ENCODE measurements around the gene CTAG2. TPM values are rescaled to one million over a fixed set of nuclear protein-coding genes. Genes with fewer than 3 reads are reported as not detected.
"Not testable (repeated sequence)": the region's sequence is repeated elsewhere in the genome, so short reads cannot be mapped to it uniquely, and the experiment has no call there.

CTAG2 gene
- total RNA-seq, 1 donor from 2014 or later: not detected

DNA sequence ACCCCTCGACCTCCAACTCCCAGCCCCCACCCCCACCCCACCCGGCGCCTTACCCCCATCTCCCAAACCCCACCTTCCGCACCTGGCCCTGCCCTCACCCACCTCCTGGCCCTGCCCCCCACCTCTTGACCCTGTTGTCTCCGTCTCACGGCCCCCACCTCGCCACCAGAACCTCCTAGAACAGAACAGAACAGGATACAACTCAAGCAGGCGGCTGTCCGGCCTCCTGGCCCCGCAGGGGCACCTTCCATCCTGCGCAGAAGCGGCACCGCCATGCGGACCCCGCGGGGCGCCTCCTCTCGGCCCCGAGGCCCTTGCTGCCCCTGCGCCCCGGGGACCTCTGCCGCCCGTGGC, 354 bp downstream of the CTAG2 start:
- Mint-ChIP-seq H3K27ac (ENCODE audit: unreplicated experiment) (no peak overlapping the region), H3K4me3 (ENCODE audit: unreplicated experiment) (no peak overlapping the region), H3K36me3 (ENCODE audit: unreplicated experiment) (no peaks in the 10 kb centered on the region), H3K4me1 (ENCODE audit: unreplicated experiment) (peaks cover 15% of the 10 kb centered on the region), H3K9me3 (ENCODE audit: unreplicated experiment) (no peaks in the 10 kb centered on the region), H3K27me3 (ENCODE audit: unreplicated experiment) (no peaks in the 10 kb centered on the region)
- TF ChIP-seq CTCF (IDR thresholded peaks at IDR 0.05): no peak
- peak; percentile 83 for DNase-seq (ENCODE audit: extremely low spot score, unreplicated experiment)

- no peak overlapping the region for H3K27ac Mint-ChIP-seq (ENCODE audit: unreplicated experiment)
- no peak overlapping the region for H3K4me3 Mint-ChIP-seq (ENCODE audit: unreplicated experiment)
- no peaks in the 10 kb centered on the region for H3K9me3 Mint-ChIP-seq (ENCODE audit: unreplicated experiment)
- DNase-seq (ENCODE audit: extremely low spot score, unreplicated experiment): peak; percentile 80
- H3K36me3 Mint-ChIP-seq (ENCODE audit: unreplicated experiment): no peaks in the 10 kb centered on the region
- H3K4me1 Mint-ChIP-seq (ENCODE audit: unreplicated experiment): peaks cover 15% of the 10 kb centered on the region
- TF ChIP-seq CTCF (IDR thresholded peaks at IDR 0.05): no peak
- H3K27me3 Mint-ChIP-seq (ENCODE audit: unreplicated experiment): no peaks in the 10 kb centered on the region
Observed at GRCh38 chrX:154652311-154653047, 900 bp downstream of the CTAG2 start.

DNA sequence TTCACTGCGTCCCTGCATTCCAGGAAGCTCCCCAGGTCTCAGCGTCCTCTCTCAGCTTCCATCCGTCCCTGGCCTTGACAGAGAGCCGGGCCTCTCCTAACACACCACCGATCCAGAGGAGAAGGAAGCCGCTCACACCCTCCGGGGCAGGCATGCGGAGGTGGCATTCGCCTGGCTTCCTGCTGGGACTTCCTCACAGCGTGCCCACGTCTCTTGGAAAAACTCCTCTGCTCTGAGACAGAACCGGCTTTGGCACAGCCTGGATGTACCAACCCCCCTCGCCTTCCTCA, 3.2 kb downstream of the CTAG2 start:
- no peak for DNase-seq (ENCODE audit: extremely low spot score, unreplicated experiment)
- peaks cover 15% of the 10 kb centered on the region for H3K4me1 Mint-ChIP-seq (ENCODE audit: unreplicated experiment)
- H3K27ac Mint-ChIP-seq (ENCODE audit: unreplicated experiment): peak overlapping the region; percentile 50
- TF ChIP-seq CTCF (IDR thresholded peaks at IDR 0.05): no peak
- H3K36me3 Mint-ChIP-seq (ENCODE audit: unreplicated experiment): no peaks in the 10 kb centered on the region
- no peaks in the 10 kb centered on the region for H3K9me3 Mint-ChIP-seq (ENCODE audit: unreplicated experiment)
- peak overlapping the region; percentile 35 for H3K4me3 Mint-ChIP-seq (ENCODE audit: unreplicated experiment)
- H3K27me3 Mint-ChIP-seq (ENCODE audit: unreplicated experiment): no peaks in the 10 kb centered on the region

GRCh38 chrX:154649503-154650220, 3.7 kb downstream of the CTAG2 start:
- peak; percentile 81 for DNase-seq (ENCODE audit: extremely low spot score, unreplicated experiment)
- Mint-ChIP-seq H3K27me3 (ENCODE audit: unreplicated experiment) (no peaks in the 10 kb centered on the region), H3K27ac (ENCODE audit: unreplicated experiment) (peak overlapping the region; percentile 50), H3K36me3 (ENCODE audit: unreplicated experiment) (no peaks in the 10 kb centered on the region), H3K9me3 (ENCODE audit: unreplicated experiment) (no peaks in the 10 kb centered on the region), H3K4me3 (ENCODE audit: unreplicated experiment) (peak overlapping the region; percentile 35), H3K4me1 (ENCODE audit: unreplicated experiment) (peaks cover 15% of the 10 kb centered on the region)
- no peak for TF ChIP-seq CTCF (IDR thresholded peaks at IDR 0.05)

DNA sequence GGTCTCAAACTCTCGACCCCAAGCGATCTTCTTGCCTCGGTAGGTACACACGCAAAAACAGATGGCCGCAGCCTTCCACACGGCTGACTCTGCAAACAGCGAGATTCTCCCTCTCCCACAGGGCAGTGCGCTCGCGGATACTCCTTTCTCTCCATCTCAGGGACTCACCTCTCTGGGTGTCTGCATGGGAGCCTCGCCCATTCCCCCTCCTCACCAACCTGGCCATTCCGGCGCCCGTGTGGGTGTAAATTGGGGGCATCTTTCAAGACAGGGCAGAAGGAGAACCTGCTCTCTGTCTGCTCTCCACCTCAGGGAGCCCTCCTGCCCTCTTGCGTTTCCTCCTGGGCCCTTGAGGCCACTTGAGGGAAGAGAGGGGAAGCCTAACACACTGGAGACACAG, 4.4 kb downstream of the CTAG2 start:
- Mint-ChIP-seq H3K36me3 (ENCODE audit: unreplicated experiment) (no peaks in the 10 kb centered on the region), H3K4me1 (ENCODE audit: unreplicated experiment) (peaks cover 15% of the 10 kb centered on the region), H3K9me3 (ENCODE audit: unreplicated experiment) (no peaks in the 10 kb centered on the region), H3K4me3 (ENCODE audit: unreplicated experiment) (no peak overlapping the region), H3K27ac (ENCODE audit: unreplicated experiment) (no peak overlapping the region), H3K27me3 (ENCODE audit: unreplicated experiment) (no peaks in the 10 kb centered on the region)
- peak; percentile 70 for DNase-seq (ENCODE audit: extremely low spot score, unreplicated experiment)
- TF ChIP-seq CTCF (IDR thresholded peaks at IDR 0.05): no peak

DNA sequence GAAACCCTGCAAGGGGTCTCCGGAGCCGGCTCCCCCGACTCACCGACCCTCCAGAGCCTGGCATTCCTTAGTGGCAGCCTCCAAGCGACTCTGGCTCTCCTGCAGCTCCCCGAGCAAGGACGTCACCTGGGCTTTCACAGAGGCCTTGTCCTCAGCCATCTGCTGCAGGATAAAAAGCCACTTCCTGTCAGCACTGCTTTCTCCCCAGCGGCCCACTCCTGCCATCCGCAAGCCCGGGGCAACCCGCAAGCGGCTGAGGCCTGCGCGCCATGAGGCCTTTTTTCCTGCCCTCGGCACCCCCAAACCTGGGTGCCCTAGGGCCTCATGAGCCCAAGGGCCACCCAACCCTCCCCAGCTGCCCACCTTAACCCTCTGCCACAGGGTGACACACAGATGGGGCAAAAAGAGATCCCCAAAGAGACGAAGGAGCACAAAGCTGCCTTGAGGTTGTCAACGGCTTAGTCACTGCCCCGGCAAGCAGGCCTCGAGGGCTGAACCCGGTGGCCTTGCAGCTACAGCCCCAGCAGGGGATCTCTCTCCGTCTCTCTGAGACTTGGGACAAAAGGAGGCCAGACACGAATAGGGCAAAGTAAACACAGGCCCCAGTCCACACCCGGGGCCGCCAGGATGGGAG, 7.5 kb downstream of the CTAG2 start:
- not testable (repeated sequence) for H3K36me3 Mint-ChIP-seq (ENCODE audit: unreplicated experiment); H3K9me3 Mint-ChIP-seq (ENCODE audit: unreplicated experiment); H3K4me3 Mint-ChIP-seq (ENCODE audit: unreplicated experiment); DNase-seq (ENCODE audit: extremely low spot score, unreplicated experiment); H3K27ac Mint-ChIP-seq (ENCODE audit: unreplicated experiment); H3K27me3 Mint-ChIP-seq (ENCODE audit: unreplicated experiment)
- peaks cover 15% of the 10 kb centered on the region for H3K4me1 Mint-ChIP-seq (ENCODE audit: unreplicated experiment)

GRCh38 chrX:154643708-154644107, 9.7 kb downstream of the CTAG2 start:
- not testable (repeated sequence) for DNase-seq (ENCODE audit: extremely low spot score, unreplicated experiment); H3K4me1 Mint-ChIP-seq (ENCODE audit: unreplicated experiment); H3K36me3 Mint-ChIP-seq (ENCODE audit: unreplicated experiment); H3K4me3 Mint-ChIP-seq (ENCODE audit: unreplicated experiment); H3K27ac Mint-ChIP-seq (ENCODE audit: unreplicated experiment); H3K9me3 Mint-ChIP-seq (ENCODE audit: unreplicated experiment); H3K27me3 Mint-ChIP-seq (ENCODE audit: unreplicated experiment)
